GM12872 (cell line): ENCODE data around the gene ADAM33.

Experiments used
- CTCF ChIP-seq: IDR thresholded peaks from 3 replicates; pipeline ENCODE4 v1.5.1; 2011; ENCODE audit warnings: low read depth, mild to moderate bottlenecking, low read length, moderate library complexity; ENCODE audit not compliant: insufficient read depth

Gene ADAM33

GRCh38 chr20:3686421-3686820 lies 4.6 kb upstream of the ADAM33 start:
- no peak for TF ChIP-seq CTCF

- no peak for TF ChIP-seq CTCF
Measured at GRCh38 chr20:3685341-3685740, 3.5 kb upstream of the ADAM33 start.

- no peak for TF ChIP-seq CTCF
Measured at GRCh38 chr20:3681352-3681930, 369 bp downstream of the ADAM33 start.

- no peak for TF ChIP-seq CTCF
Measured at GRCh38 chr20:3680701-3681351, 984 bp downstream of the ADAM33 start.

GRCh38 chr20:3679749-3680700 lies 1.8 kb downstream of the ADAM33 start:
- TF ChIP-seq CTCF = no peak

- TF ChIP-seq CTCF = no peak
Measured at GRCh38 chr20:3678856-3679720, 2.7 kb downstream of the ADAM33 start.
